DND-41 (cell line): Measurements from ENCODE around the gene KCNMA1.

Experiments used
- CTCF ChIP-seq: IDR thresholded peaks from 2 replicates; pipeline ENCODE4 v1.5.1; 2012; ENCODE audit warnings: borderline replicate concordance, low read length, moderate library complexity, mild to moderate bottlenecking; ENCODE audit not compliant: poor library complexity, severe bottlenecking; ENCODE audit errors: extremely low read depth
- EZH2 ChIP-seq: IDR thresholded peaks from 3 replicates; pipeline ENCODE4 v1.6.1; 2012; ENCODE audit warnings: borderline replicate concordance, low read depth, mild to moderate bottlenecking, moderate library complexity, low read length, inconsistent platforms; ENCODE audit not compliant: severe bottlenecking

GRCh38 chr10:77380191-77380590 is 257.4 kb downstream of the KCNMA1 start:
- no peak for TF ChIP-seq CTCF
- TF ChIP-seq EZH2 = no peak
